CD4-positive, alpha-beta memory T cell (primary cell): ENCODE results near the gene ZKSCAN1. TPM values are rescaled to one million over a fixed set of nuclear protein-coding genes. Genes with fewer than 3 reads are reported as not detected.
A peak's percentile ranks its signal among the peaks of the same experiment; 100 is the strongest.
"Not testable (repeated sequence)": the region's sequence is repeated elsewhere in the genome, so short reads cannot be mapped to it uniquely, and the experiment has no call there.

Experiments
- CTCF ChIA-PET: fragments of 350-600 bp; sonication (Branson Sonifier 250); formaldehyde crosslinking; loops from one replicate; lab custom pipeline; 2021; ENCODE audit warnings: inconsistent platforms; ENCODE audit not compliant: partially characterized antibody; lab: Charles Lee
- POLR2A ChIA-PET: fragments of 350-600 bp; sonication (Branson Sonifier 250); formaldehyde crosslinking; loops from one replicate; lab custom pipeline; 2021; ENCODE audit not compliant: partially characterized antibody; lab: Charles Lee
- DNase-seq, 5 donors: peaks; one replicate each; pipeline versions ENCODE4 v3.0.0 to v3.0.0-alpha.2; 2020 to 2022; ENCODE audit warnings: mixed read lengths in 1 of 5
- H3K27ac ChIP-seq: one replicate; pipeline ENCODE4 v1.7.0; 2013; ENCODE audit warnings: low read depth, low read length
- H3K27me3 ChIP-seq: 2 replicates; pipeline ENCODE4 v1.7.0; 2013; ENCODE audit warnings: mild to moderate bottlenecking, low read length, moderate library complexity; ENCODE audit not compliant: insufficient read depth
- H3K36me3 ChIP-seq: 2 replicates; pipeline ENCODE4 v1.7.0; 2013; ENCODE audit warnings: mild to moderate bottlenecking, low read length, moderate library complexity; ENCODE audit not compliant: insufficient read depth
- H3K4me1 ChIP-seq: 2 replicates; pipeline ENCODE4 v1.7.0; 2013; ENCODE audit warnings: mild to moderate bottlenecking, low read length, moderate library complexity; ENCODE audit not compliant: insufficient read depth
- H3K4me3 ChIP-seq, 2 donors: one replicate each; pipeline ENCODE4 v1.7.0; 2013; ENCODE audit warnings: low read length in 2 of 2, mild to moderate bottlenecking in 1 of 2
- H3K9me3 ChIP-seq, 2 donors: one replicate each; pipeline ENCODE4 v1.7.0; 2013; ENCODE audit warnings: low read length in 2 of 2, control low read depth in 1 of 2; ENCODE audit not compliant: control insufficient read depth in 1 of 2
- H3K27ac Mint-ChIP-seq, 7 donors: one replicate each; pipeline ENCODE4 v1.8.0; 2020 to 2021; ENCODE audit warnings: mixed read lengths in 7 of 7, mild to moderate bottlenecking in 6 of 7, inconsistent platforms in 3 of 7, moderate library complexity in 3 of 7
- H3K27me3 Mint-ChIP-seq, 2 donors: one replicate each; pipeline ENCODE4 v1.8.0; 2020 to 2021; ENCODE audit warnings: mixed read lengths in 2 of 2
- H3K36me3 Mint-ChIP-seq, 2 donors: one replicate each; pipeline ENCODE4 v1.8.0; 2020 to 2021; ENCODE audit warnings: mixed read lengths in 2 of 2, inconsistent platforms in 1 of 2, mild to moderate bottlenecking in 1 of 2
- H3K4me1 Mint-ChIP-seq, 4 donors: one replicate each; pipeline ENCODE4 v1.8.0; 2020 to 2021; ENCODE audit warnings: mixed read lengths in 4 of 4, mild to moderate bottlenecking in 1 of 4
- H3K4me3 Mint-ChIP-seq, 8 donors: one replicate each; pipeline ENCODE4 v1.8.0; 2020 to 2021; ENCODE audit warnings: mixed read lengths in 8 of 8, mild to moderate bottlenecking in 7 of 8, moderate library complexity in 6 of 8, inconsistent platforms in 3 of 8
- H3K9me3 Mint-ChIP-seq, 8 donors: one replicate each; pipeline ENCODE4 v1.8.0; 2020 to 2021; ENCODE audit warnings: mixed read lengths in 8 of 8, mild to moderate bottlenecking in 5 of 8, inconsistent platforms in 3 of 8, moderate library complexity in 1 of 8
- intact Hi-C: fragments of 100-400 bp; cut with micrococcal nuclease; formaldehyde crosslinking; loops from one replicate; pipeline ENCODE4 v1.15.1; 2023
- polyA plus RNA-seq, 2 donors: library from polyadenylated mRNA; unstranded; fragments of 300-500 nt; fragmentation: Illumina TruSeq; gene quantifications; one replicate each; pipeline ENCODE4 v1.2.3, GENCODE V29; 2021
- total RNA-seq, 2 experiments: library from RNA; stranded (reverse); gene quantifications; one replicate each; pipeline ENCODE4 v1.2.3, GENCODE V29; 2021

Gene ZKSCAN1
- total and polyA plus RNA-seq, 4 experiments from 2014 or later, result 25.0 to 101 (median 70.9) TPM

- no peaks in the 10 kb centered on the region for H3K9me3 ChIP-seq
- H3K4me1 Mint-ChIP-seq, result peaks cover 0 to 2% (median 0%) of the 10 kb centered on the region in 4 donors
- intact Hi-C loops, result loop anchor here (5.0 kb wide), 1 partner anchor 106 kb away; the partner anchor contains the start of gene ZNF3
- no peaks in the 10 kb centered on the region for H3K4me1 ChIP-seq
- no peaks in the 10 kb centered on the region for H3K36me3 Mint-ChIP-seq
- no peaks in the 10 kb centered on the region for H3K27me3 ChIP-seq
- no peak within 1 kb of the TSS for H3K27ac Mint-ChIP-seq
- H3K36me3 ChIP-seq, result no peaks in the 10 kb centered on the region
- ChIA-PET POLR2A (interaction anchor here (0.6 kb wide), 1 partner anchor 24 kb away, joined by 3 read pairs; no protein-coding TSS in a partner anchor), CTCF (interaction anchor here (0.6 to 1.4 kb wide), 3 partner anchors 154 to 1315 kb away, joined by 3 read pairs; no protein-coding TSS in a partner anchor)
- no peaks in the 10 kb centered on the region for H3K9me3 Mint-ChIP-seq
- no peak within 1 kb of the TSS for H3K27ac ChIP-seq
- no peak for DNase-seq
- no peak within 1 kb of the TSS for H3K4me3 ChIP-seq
- no peak within 1 kb of the TSS for H3K4me3 Mint-ChIP-seq
- H3K27me3 Mint-ChIP-seq, result peaks cover 9 to 16% of the 10 kb centered on the region in 2 donors
Observed at GRCh38 chr7:99975782-99976521, 39.4 kb upstream of the ZKSCAN1 start, which contains the start of gene AZGP1. Gene AZGP1, minus strand, starts transcription at chr7:99976031. Its CDS starts 11 bp downstream, at chr7:99976020.

GRCh38 chr7:99976626-99977025 is 38.8 kb upstream of the ZKSCAN1 start:
- Histone ChIP-seq H3K9me3 (no peaks in the 10 kb centered on the region), H3K27ac (no peak overlapping the region), H3K36me3 (no peaks in the 10 kb centered on the region), H3K27me3 (no peaks in the 10 kb centered on the region), H3K4me3 (no peak overlapping the region), H3K4me1 (no peaks in the 10 kb centered on the region)
- CTCF ChIA-PET, result interaction anchor here (0.9 to 5.6 kb wide), 4 partner anchors 14 to 157 kb away, joined by 3 to 51 read pairs (median 26); no protein-coding TSS in a partner anchor
- Mint-ChIP-seq H3K36me3 (no peaks in the 10 kb centered on the region), H3K27ac (no peak overlapping the region), H3K4me1 (peaks cover 0 to 2% (median 0%) of the 10 kb centered on the region in 4 donors), H3K27me3 (peaks cover 9 to 14% of the 10 kb centered on the region in 2 donors), H3K9me3 (no peaks in the 10 kb centered on the region), H3K4me3 (no peak overlapping the region)
- POLR2A ChIA-PET, result interaction anchor here (0.6 kb wide), 1 partner anchor 24 kb away, joined by 3 read pairs; no protein-coding TSS in a partner anchor
- DNase-seq, result no peak
- intact Hi-C loops, result loop anchor here (5.0 kb wide), 1 partner anchor 106 kb away; the partner anchor contains the start of gene ZNF3

GRCh38 chr7:99979814-99980225 is 35.6 kb upstream of the ZKSCAN1 start:
- not testable (repeated sequence) for H3K27ac ChIP-seq, H3K9me3 Mint-ChIP-seq, H3K9me3 ChIP-seq, H3K36me3 ChIP-seq, H3K27me3 ChIP-seq, H3K36me3 Mint-ChIP-seq, H3K4me3 Mint-ChIP-seq, H3K4me3 ChIP-seq, H3K4me1 Mint-ChIP-seq, H3K4me1 ChIP-seq
- POLR2A ChIA-PET, result interaction anchor here (0.6 kb wide), 1 partner anchor 70 kb away, joined by 3 read pairs; no protein-coding TSS in a partner anchor
- Mint-ChIP-seq H3K27me3 (peaks cover 11 to 17% of the 10 kb centered on the region in 2 donors), H3K27ac (peak overlapping the region in 1 of 7 donors; percentile 37)
- CTCF ChIA-PET, result interaction anchor here (0.6 to 5.6 kb wide), 20 partner anchors 10 to 220 kb away, joined by 3 to 51 read pairs (median 4); partner anchors contain the start of gene TRIM4
- DNase-seq, result peak; percentile 52 to 67 (median 56)
- intact Hi-C loops, result loop anchor here (1.0 to 5.0 kb wide), 2 partner anchors 67 to 102 kb away; partner anchors contain the start of gene ZNF3

- H3K4me1 ChIP-seq, H3K9me3 ChIP-seq, H3K27ac ChIP-seq, H3K36me3 ChIP-seq, H3K27me3 ChIP-seq, H3K36me3 Mint-ChIP-seq, H3K9me3 Mint-ChIP-seq, H3K27ac Mint-ChIP-seq, intact Hi-C loops, H3K4me1 Mint-ChIP-seq, DNase-seq, H3K4me3 ChIP-seq, H3K4me3 Mint-ChIP-seq: not testable (repeated sequence)
- ChIA-PET CTCF (interaction anchor here (1.0 to 5.6 kb wide), 15 partner anchors 10 to 220 kb away, joined by 3 to 51 read pairs (median 4); partner anchors contain the start of gene TRIM4), POLR2A (interaction anchor here (0.6 kb wide), 1 partner anchor 69 kb away, joined by 3 read pairs; no protein-coding TSS in a partner anchor)
- peaks cover 7 to 16% of the 10 kb centered on the region in 2 donors for H3K27me3 Mint-ChIP-seq
Observed at GRCh38 chr7:99980448-99980872, 34.9 kb upstream of the ZKSCAN1 start.

- H3K27ac ChIP-seq, H3K4me1 Mint-ChIP-seq, H3K4me1 ChIP-seq, intact Hi-C loops, H3K36me3 Mint-ChIP-seq, H3K4me3 Mint-ChIP-seq, H3K27me3 ChIP-seq, DNase-seq, H3K4me3 ChIP-seq, H3K9me3 Mint-ChIP-seq, H3K9me3 ChIP-seq, H3K36me3 ChIP-seq, POLR2A ChIA-PET: not testable (repeated sequence)
- CTCF ChIA-PET, result interaction anchor here (1.3 to 5.6 kb wide), 2 partner anchors 10 to 148 kb away, joined by 4 to 48 read pairs; no protein-coding TSS in a partner anchor
- Mint-ChIP-seq H3K27me3 (peaks cover 7 to 15% of the 10 kb centered on the region in 2 donors), H3K27ac (peak overlapping the region in 1 of 7 donors; percentile 48)
Observed at GRCh38 chr7:99981066-99981465, 34.3 kb upstream of the ZKSCAN1 start.

- peaks cover 0 to 5% (median under 1%) of the 10 kb centered on the region in 8 donors for H3K9me3 Mint-ChIP-seq
- H3K36me3 Mint-ChIP-seq, result no peaks in the 10 kb centered on the region
- Histone ChIP-seq H3K9me3 (no peaks in the 10 kb centered on the region), H3K4me3 (no peak overlapping the region), H3K36me3 (no peaks in the 10 kb centered on the region), H3K27ac (no peak overlapping the region), H3K27me3 (no peaks in the 10 kb centered on the region), H3K4me1 (no peaks in the 10 kb centered on the region)
- H3K27ac Mint-ChIP-seq, result no peak overlapping the region
- peaks cover 2 to 11% of the 10 kb centered on the region in 2 donors for H3K27me3 Mint-ChIP-seq
- intact Hi-C loops, result no loop called here
- no peak overlapping the region for H3K4me3 Mint-ChIP-seq
- ChIA-PET CTCF (no interaction called here), POLR2A (no interaction called here)
- no peak for DNase-seq
- peaks cover 0 to 1% (median 0%) of the 10 kb centered on the region in 4 donors for H3K4me1 Mint-ChIP-seq
Observed at GRCh38 chr7:99984593-99984992, 30.8 kb upstream of the ZKSCAN1 start.

- CTCF ChIA-PET, result interaction anchor here (0.6 to 12.8 kb wide), 3 partner anchors 71 to 258 kb away, joined by 3 to 268 read pairs (median 9); partner anchors contain the start of gene TRIM4
- H3K4me3 ChIP-seq, intact Hi-C loops, H3K9me3 ChIP-seq, H3K9me3 Mint-ChIP-seq, H3K27ac ChIP-seq, H3K36me3 Mint-ChIP-seq, H3K36me3 ChIP-seq, POLR2A ChIA-PET, DNase-seq, H3K27me3 ChIP-seq, H3K4me3 Mint-ChIP-seq, H3K4me1 Mint-ChIP-seq, H3K27ac Mint-ChIP-seq, H3K4me1 ChIP-seq: not testable (repeated sequence)
- peaks cover 5 to 11% of the 10 kb centered on the region in 2 donors for H3K27me3 Mint-ChIP-seq
Observed at GRCh38 chr7:99987306-99987705, 28.1 kb upstream of the ZKSCAN1 start.
